BLaER1 treated with 17β-estradiol and CSF1 and Interleukin-3, amounts not matched to agents 10 nM and 100 nM (cell line): Measurements from ENCODE around the gene PRKG1.
"Not testable (repeated sequence)": the region's sequence is repeated elsewhere in the genome, so short reads cannot be mapped to it uniquely, and the experiment has no call there.

ENCODE experiments used
- H3K27ac ChIP-seq, 11 experiments: shearing (Covaris generic); formaldehyde crosslinking; 2 replicates each; pipeline ENCODE4 v1.8.1; 2022
- H3K27me3 ChIP-seq, 11 experiments: shearing (Covaris generic); formaldehyde crosslinking; 2 replicates each; pipeline ENCODE4 v1.8.1; 2022
- H3K36me3 ChIP-seq, 11 experiments: shearing (Covaris generic); formaldehyde crosslinking; 2 replicates each; pipeline ENCODE4 v1.8.1; 2022
- H3K4me1 ChIP-seq, 10 experiments: shearing (Covaris generic); formaldehyde crosslinking; 2 replicates each; pipeline ENCODE4 v1.8.1; 2022
- H3K4me2 ChIP-seq, 11 experiments: shearing (Covaris generic); formaldehyde crosslinking; 2 replicates each; pipeline ENCODE4 v1.8.1; 2022
- H3K4me3 ChIP-seq, 10 experiments: shearing (Covaris generic); formaldehyde crosslinking; 2 replicates each; pipeline ENCODE4 v1.8.1; 2022
- H3K9ac ChIP-seq, 11 experiments: shearing (Covaris generic); formaldehyde crosslinking; 2 replicates each; pipeline ENCODE4 v1.8.1; 2022
- H3K9me3 ChIP-seq, 11 experiments: shearing (Covaris generic); formaldehyde crosslinking; replicated peaks in 1 of 11; 2 replicates each; pipeline ENCODE4 v1.8.1; 2022
- H4K20me1 ChIP-seq, 11 experiments: shearing (Covaris generic); formaldehyde crosslinking; 2 replicates each; pipeline ENCODE4 v1.8.1; 2022
- Cebpa-rat ChIP-seq, 11 experiments: shearing (Covaris generic); IDR thresholded peaks; 2 replicates each; pipeline ENCODE4 v1.8.1; 2022

Gene PRKG1

DNA sequence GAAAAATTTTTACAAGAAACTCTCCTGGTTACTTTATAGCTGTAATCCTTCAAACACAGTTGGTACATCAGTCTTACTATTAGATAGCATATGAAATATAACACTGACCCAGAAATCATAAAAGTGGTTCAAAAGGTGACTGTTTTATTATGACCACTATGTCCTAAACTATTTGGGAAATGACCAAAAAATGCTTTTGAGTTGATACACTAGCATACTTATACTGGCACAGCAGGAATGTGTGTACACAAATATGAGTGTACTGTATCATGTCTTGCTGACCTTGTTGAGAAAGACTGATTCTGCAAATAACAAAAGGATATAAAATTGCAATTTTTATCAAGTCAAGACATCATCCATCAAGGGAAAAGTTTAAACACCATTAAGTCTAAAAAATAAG is 600.8 kb downstream of the PRKG1 start:
- Histone ChIP-seq H3K36me3 (no peaks in the 10 kb centered on the region), H3K27ac (no peak overlapping the region), H3K4me2 (no peak overlapping the region), H3K9ac (no peak overlapping the region), H4K20me1 (no peaks in the 10 kb centered on the region), H3K9me3 (peaks cover 0 to 10% (median 0%) of the 10 kb centered on the region in 11 experiments; a peak in 2 of 22 replicates), H3K27me3 (no peaks in the 10 kb centered on the region), H3K4me3 (no peak overlapping the region), H3K4me1 (no peaks in the 10 kb centered on the region)
- TF ChIP-seq Cebpa-rat (IDR thresholded peaks at IDR 0.05): no peak

DNA sequence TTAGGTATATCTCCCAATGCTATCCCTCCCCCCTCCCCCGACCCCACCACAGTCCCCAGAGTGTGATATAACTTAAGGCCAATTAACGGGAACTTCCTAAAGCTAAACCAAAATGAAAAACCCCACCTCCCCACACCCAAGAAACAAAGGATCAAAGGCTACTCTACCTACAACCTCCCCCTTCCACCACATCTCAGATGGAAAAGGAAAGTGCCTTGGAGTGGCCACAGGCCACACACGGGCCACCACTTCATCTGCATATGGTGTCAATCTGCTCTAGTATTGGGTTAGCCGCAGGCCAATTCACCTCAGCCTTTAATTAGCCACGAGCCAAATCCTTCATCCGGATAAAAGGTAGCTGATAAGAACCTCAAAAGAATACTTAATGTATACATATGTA is 605.6 kb downstream of the PRKG1 start:
- no peak overlapping the region for H3K9ac ChIP-seq
- H3K4me3 ChIP-seq: no peak overlapping the region
- no peaks in the 10 kb centered on the region for H3K4me1 ChIP-seq
- no peak for TF ChIP-seq Cebpa-rat (IDR thresholded peaks at IDR 0.05)
- no peaks in the 10 kb centered on the region for H3K36me3 ChIP-seq
- H3K27ac ChIP-seq: no peak overlapping the region
- H3K4me2 ChIP-seq: no peak overlapping the region
- no peaks in the 10 kb centered on the region for H3K27me3 ChIP-seq
- no peaks in the 10 kb centered on the region for H3K9me3 ChIP-seq
- H4K20me1 ChIP-seq: no peaks in the 10 kb centered on the region

DNA sequence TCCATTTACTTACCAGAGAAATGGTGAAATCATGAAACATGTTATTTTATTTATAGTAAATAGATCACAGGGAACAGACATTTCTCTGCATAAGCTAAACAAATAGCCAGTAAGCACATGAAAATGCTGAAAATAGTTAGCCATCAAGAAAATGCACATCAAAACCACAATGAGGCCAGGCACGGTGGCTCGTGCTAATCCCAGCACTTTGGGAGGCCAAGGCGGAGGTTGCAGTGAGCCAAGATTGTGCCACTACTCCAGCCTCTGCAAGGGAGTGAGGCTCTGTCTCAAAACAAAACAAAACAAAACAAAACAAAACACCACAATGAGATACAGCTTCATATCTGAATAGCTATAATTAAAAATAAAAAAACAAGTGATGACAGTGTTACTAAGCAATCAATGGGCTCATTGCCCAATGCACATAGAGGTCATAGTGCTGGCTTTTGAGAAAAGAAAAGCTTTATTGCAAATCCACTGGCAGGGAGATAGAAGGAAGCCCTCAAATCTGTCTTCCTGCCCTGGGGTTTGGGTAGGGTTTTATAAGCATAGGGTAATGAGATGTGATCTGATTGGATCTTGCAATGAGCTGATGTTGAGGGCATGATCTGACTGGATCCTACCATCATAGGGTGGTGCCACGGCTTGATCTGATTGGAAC is 608.9 kb downstream of the PRKG1 start:
- Histone ChIP-seq H3K9ac (no peak overlapping the region), H3K27me3 (no peaks in the 10 kb centered on the region), H3K9me3 (no peaks in the 10 kb centered on the region), H3K4me1 (no peaks in the 10 kb centered on the region), H3K4me3 (no peak overlapping the region), H3K36me3 (no peaks in the 10 kb centered on the region), H3K27ac (no peak overlapping the region), H3K4me2 (no peak overlapping the region), H4K20me1 (no peaks in the 10 kb centered on the region)
- TF ChIP-seq Cebpa-rat (IDR thresholded peaks at IDR 0.05): no peak

DNA sequence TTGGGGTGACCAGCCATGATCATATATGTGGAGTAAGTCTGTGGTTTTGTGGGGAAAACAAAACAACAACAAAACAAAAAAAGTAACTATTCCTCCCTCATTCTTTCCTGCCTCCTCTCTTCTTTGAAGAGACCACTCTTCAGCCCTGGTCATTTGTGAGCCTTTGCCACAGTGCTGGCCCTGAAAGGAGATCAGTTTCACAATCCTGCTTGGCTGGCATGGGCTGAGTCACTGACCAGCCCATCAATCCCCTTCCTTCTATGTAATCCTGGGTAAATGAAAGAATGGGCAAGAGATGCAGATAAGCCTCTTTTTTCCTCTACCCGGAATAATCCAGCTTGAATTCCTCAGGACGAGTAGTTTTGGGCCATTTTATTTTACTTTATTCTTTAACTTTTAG is 611.5 kb downstream of the PRKG1 start:
- no peak overlapping the region for H3K27ac ChIP-seq
- no peaks in the 10 kb centered on the region for H4K20me1 ChIP-seq
- H3K9ac ChIP-seq: no peak overlapping the region
- H3K4me1 ChIP-seq: no peaks in the 10 kb centered on the region
- no peak overlapping the region for H3K4me3 ChIP-seq
- no peaks in the 10 kb centered on the region for H3K27me3 ChIP-seq
- no peaks in the 10 kb centered on the region for H3K36me3 ChIP-seq
- TF ChIP-seq Cebpa-rat (IDR thresholded peaks at IDR 0.05): no peak
- H3K9me3 ChIP-seq: peaks cover 0 to 12% (median 0%) of the 10 kb centered on the region in 11 experiments; a peak in 2 of 22 replicates
- no peak overlapping the region for H3K4me2 ChIP-seq

DNA sequence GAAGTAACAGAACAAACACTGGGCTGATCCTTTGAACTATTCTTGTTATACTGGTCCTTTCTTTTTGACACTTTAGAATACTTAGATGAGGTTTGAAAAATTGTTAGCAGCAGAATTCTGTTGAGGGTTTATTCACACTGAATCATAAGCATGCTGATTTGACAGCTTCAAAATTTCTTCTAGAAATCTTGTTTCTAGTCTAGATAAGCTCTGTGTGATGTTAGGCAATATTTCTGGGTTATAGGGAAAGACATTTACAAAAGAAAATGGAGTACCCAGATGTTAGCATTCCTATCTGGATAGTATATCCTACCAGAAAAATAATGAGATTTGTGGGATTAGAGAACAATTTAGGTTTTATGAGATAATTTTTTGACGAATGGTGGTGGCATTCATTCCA is 613.0 kb downstream of the PRKG1 start:
- TF ChIP-seq Cebpa-rat (IDR thresholded peaks at IDR 0.05): no peak
- no peak overlapping the region for H3K9ac ChIP-seq
- no peaks in the 10 kb centered on the region for H3K36me3 ChIP-seq
- no peak overlapping the region for H3K27ac ChIP-seq
- no peaks in the 10 kb centered on the region for H3K4me1 ChIP-seq
- no peaks in the 10 kb centered on the region for H3K27me3 ChIP-seq
- H4K20me1 ChIP-seq: no peaks in the 10 kb centered on the region
- H3K4me3 ChIP-seq: no peak overlapping the region
- no peak overlapping the region for H3K4me2 ChIP-seq
- H3K9me3 ChIP-seq: peaks cover 0 to 12% (median 0%) of the 10 kb centered on the region in 11 experiments; a peak in 2 of 22 replicates

DNA sequence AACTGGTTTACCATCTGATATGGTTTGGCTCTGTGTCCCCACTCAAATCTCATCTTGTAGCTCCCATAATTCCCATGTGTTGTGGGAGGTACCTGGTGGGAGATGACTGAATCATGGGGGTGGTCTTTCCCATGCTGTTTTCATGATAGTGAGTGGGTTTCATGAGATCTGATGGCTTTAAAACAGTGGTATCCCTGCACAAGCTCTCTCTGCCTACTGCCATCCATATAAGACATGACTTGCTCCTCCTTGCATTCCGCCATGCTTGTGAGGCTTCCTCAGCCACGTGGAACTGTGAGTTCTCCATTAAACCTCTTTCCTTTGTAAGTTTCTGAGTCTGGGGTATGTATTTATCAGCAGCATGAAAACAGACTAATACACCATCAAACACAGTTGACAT is 614.5 kb downstream of the PRKG1 start:
- not testable (repeated sequence) for H3K9ac ChIP-seq, H3K27me3 ChIP-seq, H4K20me1 ChIP-seq, H3K27ac ChIP-seq, H3K4me1 ChIP-seq, H3K4me2 ChIP-seq, H3K4me3 ChIP-seq, H3K36me3 ChIP-seq
- peaks cover 0 to 12% (median 0%) of the 10 kb centered on the region in 11 experiments; a peak in 2 of 22 replicates for H3K9me3 ChIP-seq

DNA sequence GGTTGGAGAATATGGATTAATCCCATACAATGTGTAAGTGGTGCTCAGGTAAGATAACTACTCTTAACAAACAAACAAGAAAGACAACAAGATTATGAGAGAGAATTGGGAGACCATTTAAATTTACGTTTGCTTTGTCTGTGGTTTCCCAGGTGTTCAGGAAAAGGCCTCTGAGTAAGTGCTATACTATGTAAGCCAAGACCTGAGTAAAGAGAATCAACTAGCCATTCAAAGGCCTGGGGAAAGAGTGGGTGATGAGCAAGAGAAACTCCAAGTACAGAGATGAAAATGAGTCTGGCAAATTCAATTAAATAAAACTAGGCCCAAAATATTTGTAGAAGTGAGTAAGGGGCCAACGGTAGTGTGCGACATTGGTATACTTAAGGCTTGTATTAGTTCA is 615.2 kb downstream of the PRKG1 start:
- Histone ChIP-seq H3K27ac (no peak overlapping the region), H3K4me1 (no peaks in the 10 kb centered on the region), H3K9ac (no peak overlapping the region), H3K4me2 (no peak overlapping the region), H3K36me3 (peaks cover 0 to 7% (median 0%) of the 10 kb centered on the region in 11 experiments; a peak in 2 of 22 replicates), H3K4me3 (no peak overlapping the region), H4K20me1 (peaks cover 0 to 8% (median 2%) of the 10 kb centered on the region in 11 experiments; a peak in 8 of 22 replicates), H3K27me3 (no peaks in the 10 kb centered on the region), H3K9me3 (peaks cover 0 to 12% (median 0%) of the 10 kb centered on the region in 11 experiments; a peak in 2 of 22 replicates)
- no peak for TF ChIP-seq Cebpa-rat (IDR thresholded peaks at IDR 0.05)

DNA sequence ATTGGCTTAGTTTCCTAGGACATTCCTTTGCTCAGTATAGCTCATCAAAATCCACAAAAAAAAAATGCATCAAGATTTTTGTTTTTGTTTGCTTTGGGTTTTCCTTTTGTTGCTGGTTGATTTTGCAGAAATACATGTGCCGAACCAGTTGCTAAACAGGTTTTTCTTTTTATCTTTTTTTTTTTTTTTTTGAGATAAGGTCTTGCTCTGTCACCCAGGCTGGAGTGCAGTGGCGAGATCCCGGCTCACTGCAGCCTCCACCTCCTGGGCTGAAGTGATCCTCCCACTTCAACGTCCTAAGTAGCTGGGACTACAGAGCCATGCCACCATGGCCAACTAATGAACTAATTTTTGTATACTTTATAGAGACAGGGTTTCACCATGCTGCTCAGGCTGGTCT is 616.8 kb downstream of the PRKG1 start:
- Histone ChIP-seq H3K36me3 (peaks cover 0 to 22% (median 8%) of the 10 kb centered on the region in 11 experiments; a peak in 14 of 22 replicates), H3K27me3 (no peaks in the 10 kb centered on the region), H3K27ac (no peak overlapping the region), H3K4me3 (no peak overlapping the region), H3K9me3 (peaks cover 0 to 12% (median 0%) of the 10 kb centered on the region in 11 experiments; a peak in 2 of 22 replicates), H4K20me1 (peaks cover 0 to 24% (median 18%) of the 10 kb centered on the region in 11 experiments; a peak in 17 of 22 replicates), H3K9ac (no peak overlapping the region), H3K4me1 (peaks cover 0 to 12% (median under 1%) of the 10 kb centered on the region in 10 experiments; a peak in 10 of 20 replicates), H3K4me2 (no peak overlapping the region)
- TF ChIP-seq Cebpa-rat (IDR thresholded peaks at IDR 0.05): no peak

DNA sequence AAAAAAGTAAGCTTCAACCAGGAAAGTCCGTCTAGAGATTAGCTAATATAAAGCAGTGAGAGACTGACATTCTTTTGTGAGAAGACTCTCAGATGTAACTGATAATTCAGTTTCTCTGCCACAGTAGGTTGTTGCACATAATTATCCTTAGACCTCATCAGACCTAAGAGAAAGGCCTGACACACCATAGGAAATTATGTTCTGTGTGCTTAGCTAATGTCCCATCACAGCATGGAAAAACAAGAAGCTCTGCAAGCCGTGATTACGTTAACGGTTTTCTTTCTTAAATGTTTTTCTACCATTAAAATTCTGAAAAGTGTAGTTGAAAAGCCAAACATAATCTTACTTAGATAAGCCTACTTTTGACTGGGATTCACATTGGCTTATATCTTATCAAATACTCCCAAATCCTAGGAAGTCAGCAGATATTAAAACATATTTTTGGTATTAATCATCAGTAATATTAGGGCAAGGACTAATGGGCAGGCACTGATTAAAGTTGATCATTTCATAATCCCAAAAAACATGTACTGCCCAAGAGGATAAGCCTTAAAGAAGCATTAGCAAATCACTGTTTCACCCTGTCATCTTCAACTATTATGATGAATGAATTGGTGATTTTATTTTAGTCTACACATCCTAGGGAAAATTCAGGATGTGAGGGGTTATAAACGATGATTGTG is 619.9 kb downstream of the PRKG1 start:
- H3K27me3 ChIP-seq: no peaks in the 10 kb centered on the region
- peaks cover 14 to 49% (median 43%) of the 10 kb centered on the region in 11 experiments; a peak in 20 of 22 replicates for H4K20me1 ChIP-seq
- TF ChIP-seq Cebpa-rat (IDR thresholded peaks at IDR 0.05): no peak
- no peak overlapping the region for H3K9ac ChIP-seq
- H3K4me3 ChIP-seq: no peak overlapping the region
- H3K9me3 ChIP-seq: peaks cover 0 to 15% (median 0%) of the 10 kb centered on the region in 11 experiments; a peak in 6 of 22 replicates
- peaks cover 16 to 48% (median 30%) of the 10 kb centered on the region in 11 experiments; a peak in 20 of 22 replicates for H3K36me3 ChIP-seq
- peaks cover 21 to 39% (median 27%) of the 10 kb centered on the region in 10 experiments for H3K4me1 ChIP-seq
- no peak overlapping the region for H3K27ac ChIP-seq
- H3K4me2 ChIP-seq: no peak overlapping the region
